Natural killer cell (primary cell): Measurements from ENCODE around the gene COTL1. TPM values are rescaled to one million over a fixed set of nuclear protein-coding genes. Genes with fewer than 3 reads are reported as not detected.

Experiments
- ATAC-seq, 3 donors: fragments of 150-1000 bp in 2 of 3; fragments of 200-7000 bp in 1 of 3; cut with Tn5 transposase; 1 replicate in 1 of 3; 2 replicates in 2 of 3; pipeline ENCODE4 v1.10.0; 2021; ENCODE audit warnings: mild to moderate bottlenecking in 2 of 3, moderate library complexity in 2 of 3
- DNase-seq, 2 donors: peaks; one replicate each; pipeline versions ENCODE4 v3.0.0 to v3.0.0-alpha.2; 2013 to 2021; ENCODE audit warnings: mixed read lengths in 1 of 2
- H3K27ac ChIP-seq: one replicate; pipeline ENCODE4 v1.5.1; 2013; ENCODE audit warnings: mild to moderate bottlenecking, low read length
- H3K27me3 ChIP-seq: one replicate; pipeline ENCODE4 v1.6.1; 2013; ENCODE audit warnings: low read length; ENCODE audit not compliant: control insufficient read depth, insufficient read depth
- H3K36me3 ChIP-seq: one replicate; pipeline ENCODE4 v1.6.1; 2013; ENCODE audit warnings: low read length; ENCODE audit not compliant: control insufficient read depth, insufficient read depth
- H3K4me1 ChIP-seq: one replicate; pipeline ENCODE4 v1.6.1; 2013; ENCODE audit warnings: low read length; ENCODE audit not compliant: control insufficient read depth, insufficient read depth
- H3K4me3 ChIP-seq: one replicate; pipeline ENCODE4 v1.5.1; 2013; ENCODE audit warnings: low read length
- H3K9me3 ChIP-seq: one replicate; pipeline ENCODE4 v1.6.1; 2013; ENCODE audit warnings: low read length; ENCODE audit not compliant: control insufficient read depth, insufficient read depth
- H3K27ac Mint-ChIP-seq, 2 donors: one replicate each; pipeline ENCODE4 v1.8.0; 2022; ENCODE audit warnings: mild to moderate bottlenecking in 2 of 2, mixed read lengths in 2 of 2, moderate library complexity in 1 of 2
- H3K27me3 Mint-ChIP-seq, 2 donors: one replicate each; pipeline ENCODE4 v1.8.0; 2022; ENCODE audit warnings: low read depth in 2 of 2, mixed read lengths in 2 of 2
- H3K36me3 Mint-ChIP-seq: one replicate; pipeline ENCODE4 v1.8.0; 2022; ENCODE audit warnings: mixed read lengths
- H3K4me1 Mint-ChIP-seq, 2 donors: one replicate each; pipeline ENCODE4 v1.8.0; 2022; ENCODE audit warnings: mixed read lengths in 2 of 2
- H3K4me3 Mint-ChIP-seq: one replicate; pipeline ENCODE4 v1.8.0; 2022; ENCODE audit warnings: mild to moderate bottlenecking, moderate library complexity, mixed read lengths
- H3K9me3 Mint-ChIP-seq, 2 donors: one replicate each; pipeline ENCODE4 v1.8.0; 2022; ENCODE audit warnings: mixed read lengths in 2 of 2
- WGBS: methylation state at CpG from one replicate; pipeline ENCODE4 v1.1.7; 2013; ENCODE audit warnings: missing lambda C conversion rate; ENCODE audit not compliant: insufficient coverage; 5-methylcytosine and 5-hydroxymethylcytosine counted together
- intact Hi-C: fragments of 100-400 bp; cut with micrococcal nuclease; formaldehyde crosslinking; loops from one replicate; pipeline ENCODE4 v1.14.2; 2022
- total RNA-seq, 4 donors: library from RNA; stranded (reverse); fragments of 120-200 nt in 1 of 4; gene quantifications; one replicate each; pipeline versions ENCODE4 v1.2.3 to v1.2.4, GENCODE V29; 2013 to 2022
- TF ChIP-seq, protein P1 (sequence below): fragments of 200-600 bp; IDR thresholded peaks from one replicate; pipeline ENCODE4 v1.8.0; 2022; ENCODE audit warnings: antibody characterized with exemption

The COTL1 gene, protein sequence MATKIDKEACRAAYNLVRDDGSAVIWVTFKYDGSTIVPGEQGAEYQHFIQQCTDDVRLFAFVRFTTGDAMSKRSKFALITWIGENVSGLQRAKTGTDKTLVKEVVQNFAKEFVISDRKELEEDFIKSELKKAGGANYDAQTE
- total RNA-seq = 100 to 1,000 TPM in 2 of 3 donors, 10 to 100 TPM in 1; 43.7 to 187 (median 116) TPM
- 169 TPM for total RNA-seq (2013)

DNA sequence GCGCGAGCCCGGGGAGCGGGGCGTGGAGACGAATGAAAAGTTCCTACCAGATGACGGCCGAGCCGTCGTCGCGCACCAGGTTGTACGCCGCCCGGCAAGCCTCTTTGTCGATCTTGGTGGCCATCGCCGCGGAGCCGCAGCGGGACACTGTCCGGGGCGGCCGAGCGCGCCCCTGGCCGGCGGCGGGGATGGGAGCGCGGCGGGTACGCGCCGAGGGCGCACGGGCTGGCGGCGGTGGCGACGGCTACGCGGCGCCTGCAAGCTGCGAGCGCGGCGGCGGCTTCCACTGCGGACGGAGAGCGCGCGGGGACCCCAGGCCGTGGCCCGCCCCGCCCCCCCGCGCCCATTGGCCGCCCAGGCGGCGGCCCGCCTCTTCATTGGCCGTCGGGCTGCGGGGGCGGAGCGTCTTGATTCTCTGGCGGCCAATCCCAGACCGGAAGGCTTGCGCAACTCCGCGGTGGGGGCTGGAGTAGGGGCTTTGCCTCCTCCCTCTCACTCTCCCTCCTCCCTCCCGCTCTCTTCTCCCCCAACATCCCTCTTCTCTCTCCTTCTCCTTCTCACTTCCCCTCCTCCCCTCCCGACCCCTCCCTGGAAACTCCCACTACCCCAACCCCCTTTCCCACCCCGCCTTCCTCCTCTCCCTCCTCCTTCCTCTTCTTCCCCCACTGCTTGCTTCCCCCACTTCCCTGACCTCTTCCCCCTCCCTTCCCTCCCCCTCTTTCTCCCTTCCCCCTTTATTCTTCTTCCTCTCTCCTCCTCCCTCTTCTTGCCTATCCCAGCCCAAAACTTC is at the start of gene COTL1:
Gene COTL1, minus strand, starts transcription at position 288 of the 790 bp plus-strand sequence. Its CDS starts 164 bp downstream, at position 124.
- DNase-seq (peak; percentile 89 to 97), ATAC-seq (peak; percentile 93 to 96 (median 96))
- peak within 1 kb of the TSS; percentile 26 for H3K27ac ChIP-seq
- H3K36me3 ChIP-seq = peaks cover 7% of the 10 kb centered on the region
- no peaks in the 10 kb centered on the region for H3K9me3 ChIP-seq
- peak within 1 kb of the TSS; percentile 78 for H3K4me3 ChIP-seq
- H3K27me3 ChIP-seq = no peaks in the 10 kb centered on the region
- H3K4me1 ChIP-seq = peaks cover 46% of the 10 kb centered on the region
- Mint-ChIP-seq H3K27me3 (peaks cover 0 to 13% of the 10 kb centered on the region in 2 donors), H3K27ac (peak within 1 kb of the TSS; percentile 48 to 85), H3K36me3 (no peaks in the 10 kb centered on the region), H3K4me1 (peaks cover 12 to 24% of the 10 kb centered on the region in 2 donors), H3K4me3 (peak within 1 kb of the TSS; percentile 95), H3K9me3 (no peaks in the 10 kb centered on the region)
- intact Hi-C loops = no loop called here
- WGBS = under 1% methylated on average over 76 of the region's 76 CpGs
- TF ChIP-seq, protein P1, sequence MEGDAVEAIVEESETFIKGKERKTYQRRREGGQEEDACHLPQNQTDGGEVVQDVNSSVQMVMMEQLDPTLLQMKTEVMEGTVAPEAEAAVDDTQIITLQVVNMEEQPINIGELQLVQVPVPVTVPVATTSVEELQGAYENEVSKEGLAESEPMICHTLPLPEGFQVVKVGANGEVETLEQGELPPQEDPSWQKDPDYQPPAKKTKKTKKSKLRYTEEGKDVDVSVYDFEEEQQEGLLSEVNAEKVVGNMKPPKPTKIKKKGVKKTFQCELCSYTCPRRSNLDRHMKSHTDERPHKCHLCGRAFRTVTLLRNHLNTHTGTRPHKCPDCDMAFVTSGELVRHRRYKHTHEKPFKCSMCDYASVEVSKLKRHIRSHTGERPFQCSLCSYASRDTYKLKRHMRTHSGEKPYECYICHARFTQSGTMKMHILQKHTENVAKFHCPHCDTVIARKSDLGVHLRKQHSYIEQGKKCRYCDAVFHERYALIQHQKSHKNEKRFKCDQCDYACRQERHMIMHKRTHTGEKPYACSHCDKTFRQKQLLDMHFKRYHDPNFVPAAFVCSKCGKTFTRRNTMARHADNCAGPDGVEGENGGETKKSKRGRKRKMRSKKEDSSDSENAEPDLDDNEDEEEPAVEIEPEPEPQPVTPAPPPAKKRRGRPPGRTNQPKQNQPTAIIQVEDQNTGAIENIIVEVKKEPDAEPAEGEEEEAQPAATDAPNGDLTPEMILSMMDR = no peak

DNA sequence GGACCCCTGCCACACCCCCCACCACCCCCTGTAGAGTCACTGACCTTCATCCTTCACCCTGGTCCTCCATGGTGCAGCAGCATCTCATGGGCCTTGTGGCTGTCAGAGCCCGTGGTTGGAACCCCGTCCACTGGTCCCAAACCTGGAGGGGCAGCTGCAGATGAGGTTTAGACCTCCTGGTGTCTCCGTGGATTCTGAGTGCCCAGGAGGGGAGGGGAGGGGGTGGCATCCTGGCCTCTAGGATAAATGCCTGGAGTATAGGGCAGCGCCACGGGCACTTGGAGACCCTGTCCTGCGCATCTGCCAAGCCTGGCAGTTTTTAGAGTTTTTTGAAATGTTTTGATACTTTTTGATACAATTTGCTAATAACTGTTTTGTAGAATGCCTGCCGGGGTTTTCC is 48.0 kb upstream of the COTL1 start:
- 98% methylated on average over 7 of the region's 7 CpGs for WGBS
- intact Hi-C loops = no loop called here
- TF ChIP-seq, protein P1 = no peak

DNA sequence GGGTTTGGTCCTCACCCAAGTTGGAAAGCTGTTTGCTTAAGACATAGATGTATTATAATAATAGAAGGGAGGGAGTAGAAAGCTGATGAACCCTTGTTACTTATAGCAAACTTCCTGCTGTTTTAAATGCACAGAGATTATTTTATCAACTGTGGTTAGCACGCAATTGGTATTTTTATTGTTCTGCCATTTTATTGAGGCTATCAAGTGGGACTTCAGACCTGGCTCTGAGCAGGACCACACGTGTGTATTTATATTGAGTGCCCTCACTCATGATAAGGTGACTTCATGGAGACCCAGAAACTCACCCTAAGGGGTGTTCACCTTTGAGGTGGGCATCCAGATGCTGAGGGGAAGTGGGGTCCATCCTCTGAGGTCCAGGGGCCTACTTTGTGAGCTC is 47.5 kb upstream of the COTL1 start:
- Histone ChIP-seq H3K27ac (no peak overlapping the region), H3K9me3 (no peaks in the 10 kb centered on the region), H3K4me1 (peaks cover 4% of the 10 kb centered on the region), H3K27me3 (no peaks in the 10 kb centered on the region), H3K4me3 (no peak overlapping the region), H3K36me3 (peaks cover 51% of the 10 kb centered on the region)
- no peak overlapping the region for H3K4me3 Mint-ChIP-seq
- no peaks in the 10 kb centered on the region for H3K9me3 Mint-ChIP-seq
- ATAC-seq (no peak), DNase-seq (no peak)
- TF ChIP-seq, protein P1 = no peak
- WGBS = 91% methylated on average over 2 of the region's 2 CpGs
- no peaks in the 10 kb centered on the region for H3K27me3 Mint-ChIP-seq
- intact Hi-C loops = no loop called here
- no peak overlapping the region for H3K27ac Mint-ChIP-seq
- H3K36me3 Mint-ChIP-seq = no peaks in the 10 kb centered on the region
- H3K4me1 Mint-ChIP-seq = peaks cover 0 to 12% of the 10 kb centered on the region in 2 donors

More for the DNA sequence above, 48.0 kb upstream of the COTL1 start:
- Mint-ChIP-seq H3K9me3 (no peaks in the 10 kb centered on the region), H3K36me3 (no peaks in the 10 kb centered on the region), H3K27ac (no peak overlapping the region), H3K4me3 (no peak overlapping the region), H3K4me1 (peaks cover 0 to 12% of the 10 kb centered on the region in 2 donors), H3K27me3 (no peaks in the 10 kb centered on the region)
- ATAC-seq (no peak), DNase-seq (no peak)
- Histone ChIP-seq H3K36me3 (peaks cover 47% of the 10 kb centered on the region), H3K27ac (no peak overlapping the region), H3K9me3 (no peaks in the 10 kb centered on the region), H3K4me3 (no peak overlapping the region), H3K4me1 (peaks cover 4% of the 10 kb centered on the region), H3K27me3 (no peaks in the 10 kb centered on the region)
